Activated CD4-positive, alpha-beta T cell treated with anti-CD3 and anti-CD28 coated beads, Interleukin-2, amount 50 U/mL, for 4 hours (primary cell): Measurements from ENCODE around the gene KIAA1755.
A peak's percentile ranks its signal among the peaks of the same experiment; 100 is the strongest.

Experiments
- DNase-seq, 2 experiments: peaks; one replicate each; pipeline ENCODE4 v3.0.0-alpha.2; 2020

The KIAA1755 gene

GRCh38 chr20:38175304-38176180, 85.0 kb downstream of the KIAA1755 start:
- DNase-seq, result no peak

GRCh38 chr20:38173237-38174156, 87.0 kb downstream of the KIAA1755 start:
- DNase-seq, result no peak

DNA sequence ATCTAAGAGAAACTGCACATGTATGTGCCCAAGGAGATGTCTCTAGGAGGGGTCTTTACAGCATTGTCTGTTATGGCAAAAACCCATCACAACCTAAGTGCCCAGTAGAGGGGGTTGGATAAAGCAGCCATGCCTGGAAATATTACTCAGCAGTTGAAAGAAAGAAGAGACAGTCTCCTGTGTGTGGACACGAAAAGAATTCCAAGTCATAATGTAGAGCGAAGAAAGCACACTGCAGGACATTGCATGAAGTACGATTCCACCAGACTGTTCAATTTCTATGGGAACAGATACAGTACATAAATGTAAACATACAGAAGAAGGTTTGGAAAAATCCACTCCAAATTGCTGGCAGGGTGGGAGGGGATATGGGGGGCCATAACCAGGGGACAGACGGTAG, 88.1 kb downstream of the KIAA1755 start:
- DNase-seq, result no peak

GRCh38 chr20:38171675-38172043, 88.9 kb downstream of the KIAA1755 start:
- no peak for DNase-seq

DNA sequence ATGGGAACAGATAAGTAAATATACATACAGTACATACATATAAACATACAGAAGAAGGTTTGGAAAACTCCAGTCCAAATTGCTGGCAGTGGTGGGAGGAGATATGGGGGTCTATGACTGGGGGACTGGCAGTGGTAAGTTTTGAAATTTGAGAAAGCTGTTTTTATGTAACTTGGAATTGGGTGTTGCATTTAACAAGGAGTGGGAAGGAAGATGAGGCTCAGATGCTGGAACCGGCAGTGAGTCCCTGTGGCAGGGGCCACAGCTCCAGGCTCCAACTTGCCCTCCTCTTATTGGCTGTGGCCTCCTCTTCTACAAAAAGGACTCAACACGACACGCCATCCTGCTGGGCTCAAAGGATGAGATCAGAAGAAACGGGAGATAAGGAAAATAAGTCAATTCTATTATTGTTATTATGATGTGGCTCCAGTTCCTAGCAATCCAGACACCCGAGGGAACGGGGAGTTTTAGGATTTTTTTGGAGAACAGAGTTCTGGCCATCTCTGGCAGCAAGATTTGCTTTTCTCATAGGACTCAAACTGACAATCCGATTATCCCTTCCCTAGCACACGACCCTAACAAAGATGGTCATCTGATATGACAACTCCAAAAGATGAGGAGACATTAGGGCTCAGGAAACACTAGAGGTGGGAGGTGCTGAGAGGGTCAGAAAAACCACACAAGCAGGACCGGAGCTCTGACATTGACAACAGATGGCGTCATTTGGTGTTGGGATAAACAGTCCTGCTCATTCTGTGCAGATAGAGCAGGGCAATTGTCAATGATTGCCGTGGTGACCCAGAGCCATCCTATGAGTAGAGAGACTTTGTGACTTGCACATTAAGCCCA, 89.5 kb downstream of the KIAA1755 start:
- no peak for DNase-seq

DNA sequence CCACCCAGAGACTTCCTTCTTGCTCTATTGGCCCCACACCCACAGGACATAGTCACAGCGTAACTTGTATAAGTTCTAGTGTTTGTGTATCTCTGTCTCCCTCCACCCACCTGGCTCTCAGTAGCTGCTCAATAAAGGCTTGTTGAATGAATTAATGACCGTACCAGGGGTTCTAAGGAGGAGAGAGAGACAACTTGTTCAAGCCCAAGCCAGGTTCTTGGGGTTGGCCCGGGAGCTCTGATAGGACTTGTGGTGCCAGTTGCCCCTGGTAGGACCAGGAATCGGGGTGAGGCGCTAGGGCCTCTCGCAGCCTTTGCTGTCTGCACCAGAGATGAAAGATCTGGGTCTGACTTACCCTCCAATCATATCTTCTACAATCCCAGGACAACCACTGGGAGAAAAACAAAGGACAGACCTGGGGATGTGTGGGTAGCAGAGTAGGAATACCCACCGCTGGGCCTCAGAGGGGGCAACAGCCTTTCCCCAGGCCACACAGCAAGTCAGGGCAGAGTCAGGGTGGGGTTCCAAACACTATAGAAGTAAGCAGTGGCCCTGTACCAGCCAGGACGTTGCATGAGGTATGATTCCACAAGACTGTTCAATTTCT, 90.2 kb downstream of the KIAA1755 start:
- DNase-seq, result no peak

DNA sequence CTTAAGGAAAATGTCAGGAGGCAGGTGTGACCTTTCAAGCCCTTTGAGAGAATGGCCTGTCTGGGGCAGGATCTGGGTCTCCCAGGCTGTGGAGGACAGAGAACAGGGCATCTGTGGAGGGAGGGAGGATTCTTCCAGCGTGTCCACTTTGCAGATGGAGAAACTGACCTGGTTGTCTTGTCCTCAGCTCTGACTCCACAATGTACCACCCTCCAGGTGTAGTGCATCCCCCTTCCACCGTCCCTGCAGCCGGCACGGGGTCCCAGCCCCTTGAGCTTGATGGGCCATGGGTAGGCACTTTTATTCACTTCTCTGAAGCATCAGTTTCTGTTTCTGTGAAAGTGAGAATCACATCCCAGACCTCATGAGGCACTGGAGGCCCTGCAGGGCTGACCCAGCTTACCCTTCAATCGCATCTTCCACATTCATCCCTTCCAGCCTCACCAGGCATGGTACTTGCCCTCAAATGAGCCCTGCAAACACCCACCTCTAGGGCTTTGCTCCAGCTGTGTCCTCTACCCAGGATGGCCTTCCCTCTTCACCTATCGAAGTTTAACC, 90.8 kb downstream of the KIAA1755 start:
- DNase-seq, result no peak

DNA sequence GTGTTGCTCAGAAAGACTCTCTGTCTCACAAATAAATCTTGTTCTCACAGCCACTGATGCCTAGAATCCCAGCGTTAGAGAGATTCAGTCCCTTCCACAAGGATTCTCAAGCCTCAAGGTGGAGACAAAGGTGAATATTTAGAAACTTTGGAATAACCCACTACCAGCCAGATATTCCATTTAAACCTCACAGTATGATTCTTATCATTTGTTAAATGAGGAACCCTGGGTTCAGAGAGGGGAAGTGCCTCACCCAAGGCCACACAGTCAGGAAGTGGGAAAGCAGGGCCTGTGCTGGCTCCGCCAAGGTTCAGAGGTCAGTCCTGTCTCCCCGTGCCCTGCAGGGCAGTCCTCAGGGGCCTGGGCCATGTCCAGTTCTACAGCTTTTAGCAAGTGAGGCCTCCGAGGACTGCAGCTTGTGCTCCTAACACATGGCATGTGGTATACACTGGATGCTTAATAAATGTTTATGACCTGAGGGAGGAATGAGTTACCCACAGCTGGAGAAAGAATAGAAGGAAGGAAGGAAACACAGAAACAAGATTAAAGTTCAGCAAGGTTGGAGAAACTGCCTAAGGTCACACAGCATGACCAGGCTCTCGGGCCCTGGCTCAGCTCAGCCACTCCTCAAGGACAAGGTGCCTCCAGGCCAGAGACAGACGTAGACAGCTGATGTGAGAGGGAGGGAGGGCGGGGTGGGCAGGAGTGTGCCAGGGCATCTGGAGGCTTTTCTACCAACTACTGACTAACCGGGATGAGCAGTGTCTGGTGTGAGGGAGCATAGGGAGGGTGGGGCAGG, 91.5 kb downstream of the KIAA1755 start:
- DNase-seq, result no peak

- DNase-seq, result no peak
Measured at GRCh38 chr20:38167851-38168760, 92.4 kb downstream of the KIAA1755 start.

DNA sequence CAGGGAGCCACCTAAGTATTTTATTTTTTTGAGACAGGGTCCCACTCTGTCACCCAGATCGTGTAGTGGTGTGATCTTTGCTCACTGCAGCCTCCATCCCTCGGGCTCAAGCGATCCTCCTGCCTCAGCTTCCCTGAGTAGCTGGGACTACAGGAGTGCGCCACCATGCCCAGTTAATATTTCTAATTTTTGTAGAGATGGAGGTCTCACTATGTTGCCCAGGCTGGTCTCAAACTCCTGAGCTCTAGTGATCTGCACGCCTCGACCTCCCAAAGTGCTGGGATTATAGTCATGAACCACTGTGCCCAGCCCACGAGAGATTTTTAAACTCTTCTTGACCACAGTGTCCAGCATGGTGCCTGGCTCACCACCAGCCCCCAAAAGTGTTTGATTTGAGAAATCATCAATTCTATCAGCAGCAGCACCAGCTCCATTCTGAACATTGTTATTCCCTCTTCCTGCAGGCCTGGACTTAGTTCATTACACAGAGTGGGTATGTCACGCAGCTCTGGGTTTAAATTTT, 93.1 kb downstream of the KIAA1755 start:
- DNase-seq, result no peak

DNA sequence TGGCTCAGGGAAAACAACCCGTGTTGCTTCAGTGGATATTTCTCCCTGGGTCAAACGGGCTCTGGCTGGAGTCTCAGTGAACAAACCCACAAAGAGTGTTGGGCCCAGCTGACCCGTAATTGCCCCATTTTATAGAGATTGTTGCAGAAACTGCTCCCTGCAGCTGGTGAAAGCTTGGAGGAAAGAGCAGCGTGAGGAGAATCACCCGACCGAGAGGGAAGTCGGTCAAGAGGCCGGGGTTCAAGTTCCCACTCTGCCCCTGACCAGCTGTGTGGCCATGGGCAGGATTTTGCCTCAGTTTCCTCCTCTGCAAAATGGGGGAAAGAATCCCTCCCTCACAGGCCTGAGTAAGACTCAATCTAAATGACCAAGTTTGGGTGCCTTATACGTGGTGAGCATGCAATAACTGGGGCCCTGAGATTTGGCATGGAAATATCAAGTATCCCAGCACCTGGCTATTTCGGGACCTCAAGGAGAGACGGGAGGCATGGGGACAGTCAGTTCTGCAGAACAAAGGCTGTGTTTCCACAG, 93.8 kb downstream of the KIAA1755 start:
- no peak for DNase-seq

DNA sequence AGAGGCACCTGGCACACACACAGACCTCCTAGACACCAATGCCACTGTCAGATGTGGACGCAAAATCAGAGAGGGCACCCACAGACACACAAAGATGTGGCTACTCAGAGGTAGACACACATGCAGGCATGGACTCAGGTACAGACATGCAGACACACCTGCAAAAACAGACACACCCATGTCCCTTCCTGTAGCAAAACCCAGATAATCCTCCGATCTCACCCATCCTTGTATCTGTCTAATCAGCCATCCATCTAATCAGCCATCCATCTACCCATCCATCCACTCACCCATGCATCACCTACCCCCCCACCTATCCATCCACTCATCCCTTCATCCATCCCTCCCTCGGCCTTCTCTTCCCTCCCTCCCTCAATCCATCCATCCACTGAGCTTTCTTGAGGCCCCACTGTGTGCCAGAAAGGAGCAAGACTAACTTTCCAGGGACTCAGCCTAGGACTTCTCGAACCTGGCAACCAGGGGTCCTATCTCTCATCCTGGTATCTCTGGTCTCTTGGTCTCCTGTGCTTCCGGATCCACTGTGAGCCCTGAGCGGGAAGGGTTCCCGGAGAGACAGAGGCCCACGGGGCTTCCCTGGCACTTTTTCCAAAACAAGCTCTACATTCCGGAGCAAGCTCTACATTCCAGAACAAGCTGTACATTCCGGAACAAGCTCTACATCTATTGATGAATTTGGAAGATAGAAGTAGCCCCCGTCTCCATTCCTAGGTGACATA, 94.4 kb downstream of the KIAA1755 start:
- DNase-seq, result no peak

DNA sequence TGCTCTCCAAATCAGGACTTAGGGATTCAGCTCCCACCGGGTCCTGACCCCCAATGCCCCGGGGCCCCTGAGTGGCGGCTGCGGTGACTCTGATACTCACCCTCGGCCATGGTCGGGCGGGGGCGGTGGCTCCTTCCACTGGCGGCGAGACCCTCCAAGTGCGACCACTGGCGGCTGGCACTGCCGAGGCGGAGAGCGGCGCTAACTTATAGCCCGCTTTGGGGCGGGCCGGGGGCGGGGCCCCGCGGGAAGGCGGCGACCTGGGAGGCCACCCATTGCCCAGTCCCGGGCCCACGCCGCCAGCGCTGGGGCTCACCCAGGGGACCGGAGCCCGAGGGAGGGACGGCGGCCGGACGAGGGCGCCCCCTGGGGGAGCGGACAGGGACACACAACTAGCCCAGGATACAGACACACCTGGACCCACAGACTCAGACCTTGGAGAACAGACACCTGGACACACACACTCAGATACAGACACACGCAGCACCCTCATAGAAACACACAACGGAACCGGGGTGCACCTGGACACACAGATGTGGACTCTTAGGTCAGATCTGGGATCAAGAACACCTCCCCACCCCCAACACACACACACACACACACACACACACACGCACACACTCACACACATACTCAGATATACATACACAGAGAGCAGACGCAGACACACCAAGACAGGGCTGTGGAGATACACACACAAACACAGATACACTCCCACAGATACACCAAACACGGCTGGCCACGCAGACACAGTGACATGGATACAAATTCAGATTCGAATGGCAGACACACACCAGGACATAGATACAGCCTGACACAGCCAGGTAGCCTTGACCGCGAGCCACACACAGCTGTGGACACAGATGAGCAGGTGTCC, 95.2 kb downstream of the KIAA1755 start, which contains the start of gene TGM2:
Gene TGM2, minus strand, starts transcription at position 182 of the 877 bp plus-strand sequence. Its CDS starts 72 bp downstream, at position 110.
- peak in 1 of 2 experiments; percentile 8 for DNase-seq

DNA sequence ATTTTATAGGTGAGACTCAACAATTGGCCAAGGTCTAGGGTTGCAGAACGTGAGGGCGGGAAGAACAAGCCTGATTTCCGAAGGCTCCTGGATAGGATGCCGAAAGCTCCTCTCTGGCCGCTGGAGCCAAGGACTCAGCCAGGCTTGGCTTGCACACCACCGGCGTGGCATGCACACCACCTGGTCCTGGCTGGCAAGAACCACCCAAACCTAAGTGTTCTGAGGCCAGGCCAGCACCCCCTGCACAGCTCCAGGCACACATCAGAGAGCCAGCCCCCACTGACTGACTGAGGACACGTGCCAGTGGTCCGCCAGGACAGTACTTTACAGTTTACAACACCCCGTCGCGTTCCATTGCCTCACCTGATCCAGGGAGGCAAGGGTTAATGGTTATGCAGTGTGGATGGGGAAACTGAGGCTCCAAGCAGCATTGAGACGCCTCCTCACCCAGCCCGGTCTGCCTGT, 95.9 kb downstream of the KIAA1755 start:
- no peak for DNase-seq

GRCh38 chr20:38164069-38164468, 96.5 kb downstream of the KIAA1755 start:
- DNase-seq, result no peak

GRCh38 chr20:38162878-38163875, 97.4 kb downstream of the KIAA1755 start:
- DNase-seq, result no peak
